SK-N-SH treated with all-trans-retinoic acid at 6 μM for 48 hours (cell line): ENCODE results near the gene SPIN4.
"Not testable (repeated sequence)": the region's sequence is repeated elsewhere in the genome, so short reads cannot be mapped to it uniquely, and the experiment has no call there.

Experiments
- ISL1 ChIP-seq: fragments of 250-450 bp; sonication (Bioruptor Pico); IDR thresholded peaks from 2 replicates; pipeline ENCODE4 v2.1.2; 2022; ENCODE audit warnings: mild to moderate bottlenecking, moderate library complexity
- PATZ1 ChIP-seq: fragments of 250-450 bp; sonication (Bioruptor Pico); IDR thresholded peaks from 2 replicates; pipeline ENCODE4 v1.8.0; 2020; ENCODE audit warnings: mild to moderate bottlenecking, moderate library complexity, borderline replicate concordance
- ZC3H10 ChIP-seq: fragments of 250-450 bp; sonication (Bioruptor Pico); IDR thresholded peaks from 2 replicates; pipeline ENCODE4 v1.5.1; 2021; ENCODE audit warnings: mild to moderate bottlenecking, moderate library complexity

GRCh38 chrX:63384263-63384662 is 33.1 kb upstream of the SPIN4 start:
- TF ChIP-seq ISL1, PATZ1, ZC3H10 (CRISPR knock-in tag): not testable (repeated sequence)
